ENCODE results near the gene GAGE13. TPM values are rescaled to one million over a fixed set of nuclear protein-coding genes. Genes with fewer than 3 reads are reported as not detected.
"Not testable (repeated sequence)": the region's sequence is repeated elsewhere in the genome, so short reads cannot be mapped to it uniquely, and the experiment has no call there.

Gene GAGE13
- total RNA-seq, 1 donor from 2014 or later = not detected

DNA sequence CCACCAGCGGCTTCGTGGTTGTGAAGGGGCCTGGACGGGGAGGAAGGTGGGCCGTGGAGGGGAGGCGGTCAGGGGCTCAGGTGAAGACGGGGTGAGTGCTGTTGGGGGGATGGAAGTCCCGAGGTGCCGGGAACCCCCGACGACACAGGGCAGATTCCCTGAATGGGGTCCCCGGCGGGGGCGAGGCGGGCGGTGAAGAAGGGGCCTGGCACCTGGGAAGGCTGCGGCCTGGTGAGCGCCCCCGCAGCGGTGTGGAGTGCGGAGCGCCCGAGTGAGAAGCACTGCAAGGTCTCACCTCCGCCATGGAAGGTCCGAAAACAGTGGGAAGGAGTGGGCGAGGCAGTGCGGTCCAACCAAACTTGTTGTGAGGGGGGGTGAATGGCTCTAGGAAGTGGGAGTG is 459 bp downstream of the GAGE13 start:
- not testable (repeated sequence) for H3K27me3 ChIP-seq (ENCODE audit: control insufficient read depth, insufficient read depth, low read length); DNase-seq (ENCODE audit: low read depth); H3K4me3 ChIP-seq (ENCODE audit: low read depth, low read length); H3K36me3 ChIP-seq (ENCODE audit: control insufficient read depth, insufficient read depth, low read length)

DNA sequence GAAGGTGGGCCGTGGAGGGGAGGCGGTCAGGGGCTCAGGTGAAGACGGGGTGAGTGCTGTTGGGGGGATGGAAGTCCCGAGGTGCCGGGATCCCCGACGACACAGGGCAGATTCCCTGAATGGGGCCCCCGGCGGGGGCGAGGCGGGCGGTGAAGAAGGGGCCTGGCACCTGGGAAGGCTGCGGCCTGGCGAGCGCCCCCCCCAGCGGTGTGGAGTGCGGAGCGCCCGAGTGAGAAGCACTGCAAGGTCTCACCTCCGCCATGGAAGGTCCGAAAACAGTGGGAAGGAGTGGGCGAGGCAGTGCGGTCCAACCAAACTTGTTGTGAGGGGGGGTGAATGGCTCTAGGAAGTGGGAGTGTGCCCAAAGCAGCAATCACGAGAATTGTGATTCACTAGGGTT is 10.1 kb downstream of the GAGE13 start:
- H3K27me3 ChIP-seq (ENCODE audit: control insufficient read depth, insufficient read depth, low read length); DNase-seq (ENCODE audit: low read depth); H3K36me3 ChIP-seq (ENCODE audit: control insufficient read depth, insufficient read depth, low read length); H3K4me3 ChIP-seq (ENCODE audit: low read depth, low read length): not testable (repeated sequence)

DNA sequence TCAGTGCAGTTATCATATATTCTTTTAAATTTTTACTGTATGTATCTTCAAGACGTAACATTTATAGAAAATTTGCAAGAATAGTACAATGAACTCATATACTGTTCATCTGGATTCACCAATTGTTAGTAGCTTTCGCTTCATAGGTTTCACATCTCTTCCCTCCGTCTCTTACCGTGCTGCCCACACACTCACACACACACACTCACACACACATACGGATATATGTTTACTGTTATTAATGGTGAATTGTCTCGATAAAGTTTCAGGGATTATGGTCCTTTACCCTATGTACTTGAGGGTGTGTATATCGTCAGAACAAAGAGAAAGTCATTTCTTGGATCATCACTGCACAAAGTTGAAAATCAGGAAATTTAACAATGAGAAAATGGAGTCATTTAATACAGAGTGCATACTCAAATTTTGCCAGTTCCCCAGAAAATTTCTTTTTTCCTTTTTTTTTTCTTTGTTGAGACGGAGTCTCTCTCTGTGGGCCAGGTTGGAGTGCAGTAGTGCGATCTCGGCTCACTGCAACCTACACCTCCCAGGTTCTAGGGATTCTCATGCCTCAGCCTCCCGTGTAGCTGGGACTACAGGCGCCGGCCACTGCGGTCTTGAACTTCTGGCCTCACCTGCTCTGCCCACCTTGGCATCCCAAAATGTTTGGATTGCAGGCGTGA is 13.3 kb downstream of the GAGE13 start:
- not testable (repeated sequence) for H3K36me3 ChIP-seq (ENCODE audit: control insufficient read depth, insufficient read depth, low read length); H3K4me3 ChIP-seq (ENCODE audit: low read depth, low read length); H3K27me3 ChIP-seq (ENCODE audit: control insufficient read depth, insufficient read depth, low read length); DNase-seq (ENCODE audit: low read depth)

DNA sequence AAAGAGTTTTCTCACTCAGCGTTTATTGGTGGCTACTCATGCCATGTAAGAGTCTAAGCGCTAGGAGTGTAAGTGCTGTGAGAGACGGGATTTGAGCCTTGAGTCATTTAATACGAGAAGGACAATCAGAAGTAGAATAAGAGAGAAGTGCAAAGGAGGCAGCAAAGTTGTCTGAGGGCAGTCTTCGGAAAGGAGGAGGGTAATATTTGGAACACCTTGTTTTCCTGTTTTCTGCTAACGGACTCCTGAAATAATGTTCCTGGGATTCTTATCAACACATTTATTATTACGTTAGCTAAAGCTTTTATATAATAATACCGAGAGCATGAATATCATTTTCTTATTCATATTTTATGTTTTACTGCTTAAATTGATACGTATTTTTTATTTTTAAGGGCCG is 14.0 kb downstream of the GAGE13 start:
- DNase-seq (ENCODE audit: low read depth); H3K36me3 ChIP-seq (ENCODE audit: control insufficient read depth, insufficient read depth, low read length); H3K4me3 ChIP-seq (ENCODE audit: low read depth, low read length); H3K27me3 ChIP-seq (ENCODE audit: control insufficient read depth, insufficient read depth, low read length): not testable (repeated sequence)

DNA sequence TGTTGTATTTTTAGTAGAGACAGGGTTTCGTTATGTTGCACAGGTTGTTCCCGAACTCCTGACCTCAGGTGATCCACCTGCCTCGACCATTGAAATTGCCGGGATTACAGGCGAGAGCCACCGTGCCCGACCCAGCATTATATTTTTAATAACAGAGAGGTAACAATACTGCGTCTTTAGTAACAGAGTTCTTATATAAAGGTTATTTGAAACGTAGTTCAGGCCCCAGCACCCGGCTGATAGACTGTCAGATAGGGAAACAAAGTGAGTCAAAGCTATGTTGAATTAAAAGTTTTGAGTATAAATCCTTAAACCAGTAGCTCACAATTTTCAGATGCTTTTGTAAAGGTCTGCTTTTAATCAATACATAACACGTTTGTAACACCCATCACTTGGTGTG is 14.8 kb downstream of the GAGE13 start:
- not testable (repeated sequence) for H3K36me3 ChIP-seq (ENCODE audit: control insufficient read depth, insufficient read depth, low read length); H3K27me3 ChIP-seq (ENCODE audit: control insufficient read depth, insufficient read depth, low read length); H3K4me3 ChIP-seq (ENCODE audit: low read depth, low read length); DNase-seq (ENCODE audit: low read depth)

Other genes starting within 250 kb of the GAGE13 start
- gene GPKOW, start 207.8 kb upstream of the GAGE13 start, total RNA-seq = 26.4 and 35.0 TPM in 2 replicates
- 2.9 and 5.1 TPM in 2 replicates for gene MAGIX, start 168.8 kb upstream of the GAGE13 start, total RNA-seq
- gene PLP2, start 159.7 kb upstream of the GAGE13 start, total RNA-seq = 82.6 and 118 TPM in 2 replicates
- gene PRICKLE3, start 145.2 kb upstream of the GAGE13 start, total RNA-seq = 12.7 and 17.7 TPM in 2 replicates
- gene SYP, start 131.4 kb upstream of the GAGE13 start, total RNA-seq = 0.27 and 1.0 TPM in 2 replicates
- not detected in 2 replicates for gene CACNA1F, start 98.2 kb upstream of the GAGE13 start, total RNA-seq
- 30.8 and 32.5 TPM in 2 replicates for gene CCDC22, start 96.1 kb upstream of the GAGE13 start, total RNA-seq
- gene FOXP3, start 66.9 kb upstream of the GAGE13 start, total RNA-seq = 0.41 and 0.71 TPM in 2 replicates
- 4.3 and 6.5 TPM in 2 replicates for gene PPP1R3F, start 61.8 kb upstream of the GAGE13 start, total RNA-seq
- gene GAGE10, start 27.9 kb upstream of the GAGE13 start, total RNA-seq = not detected in 2 replicates
- not detected in 2 replicates for gene GAGE12J, start 9.5 kb upstream of the GAGE13 start, total RNA-seq
- not detected in 2 replicates for gene GAGE12C, start 200.6 kb downstream of the GAGE13 start, total RNA-seq
- not detected in 2 replicates for gene GAGE12D, start 210.2 kb downstream of the GAGE13 start, total RNA-seq
- gene GAGE12E, start 219.7 kb downstream of the GAGE13 start, total RNA-seq = not detected in 2 replicates
- gene GAGE12F, start 229.3 kb downstream of the GAGE13 start, total RNA-seq = not detected in 2 replicates
- gene GAGE12G, start 238.8 kb downstream of the GAGE13 start, total RNA-seq = not detected in 2 replicates
- gene GAGE12H, start 248.4 kb downstream of the GAGE13 start, total RNA-seq = not detected in 2 replicates